ENCODE measurements around the gene MYH7.

GRCh38 chr14:23445773-23446172, 10.3 kb upstream of the MYH7 start:
- no peak for TF ChIP-seq POLR2A (IDR thresholded peaks at IDR 0.05; ENCODE audit: low read depth, low read length)
- TF ChIP-seq CTCF (conservative IDR thresholded peaks at IDR 0.05; ENCODE audit: low read depth, low read length), result no peak
- TF ChIP-seq NFE2L2 (IDR thresholded peaks at IDR 0.05; ENCODE audit: low read depth, low read length), result no peak
- TF ChIP-seq MAFK (IDR thresholded peaks at IDR 0.05; ENCODE audit: low read depth, low read length), result no peak
- no peak for TF ChIP-seq USF2 (IDR thresholded peaks at IDR 0.05; ENCODE audit: low read depth, low read length)
- TF ChIP-seq, protein P1, sequence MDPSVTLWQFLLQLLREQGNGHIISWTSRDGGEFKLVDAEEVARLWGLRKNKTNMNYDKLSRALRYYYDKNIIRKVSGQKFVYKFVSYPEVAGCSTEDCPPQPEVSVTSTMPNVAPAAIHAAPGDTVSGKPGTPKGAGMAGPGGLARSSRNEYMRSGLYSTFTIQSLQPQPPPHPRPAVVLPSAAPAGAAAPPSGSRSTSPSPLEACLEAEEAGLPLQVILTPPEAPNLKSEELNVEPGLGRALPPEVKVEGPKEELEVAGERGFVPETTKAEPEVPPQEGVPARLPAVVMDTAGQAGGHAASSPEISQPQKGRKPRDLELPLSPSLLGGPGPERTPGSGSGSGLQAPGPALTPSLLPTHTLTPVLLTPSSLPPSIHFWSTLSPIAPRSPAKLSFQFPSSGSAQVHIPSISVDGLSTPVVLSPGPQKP (IDR thresholded peaks at IDR 0.05; ENCODE audit: borderline replicate concordance, low read depth, low read length), result no peak
